Mesenchymal stem cell (in vitro differentiated cells and primary cell): ENCODE results near the gene TACSTD2.

Experiments
- DNase-seq: peaks from one replicate; pipeline ENCODE4 v3.0.0-alpha.2; 2013
- H2AFZ ChIP-seq: one replicate; pipeline ENCODE4 v1.6.1; 2013; ENCODE audit warnings: low read depth, mild to moderate bottlenecking, control low read depth, inconsistent platforms, low read length, moderate library complexity
- H2AK5ac ChIP-seq: 2 replicates; pipeline ENCODE4 v1.6.1; 2013; ENCODE audit warnings: low read length, moderate library complexity, mild to moderate bottlenecking, inconsistent platforms; ENCODE audit not compliant: severe bottlenecking
- H2BK120ac ChIP-seq: one replicate; pipeline ENCODE4 v1.6.1; 2013; ENCODE audit warnings: low read depth, mild to moderate bottlenecking, inconsistent platforms, low read length, moderate library complexity
- H2BK12ac ChIP-seq, 2 experiments: one replicate each; pipeline ENCODE4 v1.6.1; 2013; ENCODE audit warnings: inconsistent platforms in 2 of 2, low read length in 2 of 2, mild to moderate bottlenecking in 2 of 2, moderate library complexity in 2 of 2, control low read depth in 1 of 2
- H2BK15ac ChIP-seq: one replicate; pipeline ENCODE4 v1.6.1; 2013; ENCODE audit warnings: mild to moderate bottlenecking, low read depth, inconsistent platforms; ENCODE audit not compliant: poor library complexity, severe bottlenecking
- H2BK5ac ChIP-seq: 2 replicates; pipeline ENCODE4 v1.6.1; 2013; ENCODE audit warnings: low read depth, mild to moderate bottlenecking, low read length, control low read depth, inconsistent platforms; ENCODE audit not compliant: poor library complexity, severe bottlenecking
- H3K14ac ChIP-seq, 2 experiments: one replicate each; pipeline ENCODE4 v1.6.1; 2013; ENCODE audit warnings: inconsistent platforms in 2 of 2, low read length in 2 of 2, control low read depth in 1 of 2, mild to moderate bottlenecking in 1 of 2, moderate library complexity in 1 of 2
- H3K18ac ChIP-seq, 2 experiments: one replicate each; pipeline ENCODE4 v1.6.1; 2013; ENCODE audit warnings: inconsistent platforms in 2 of 2, low read length in 2 of 2, control low read depth in 1 of 2, low read depth in 1 of 2, mild to moderate bottlenecking in 1 of 2
- H3K23ac ChIP-seq, 2 experiments: one replicate each; pipeline ENCODE4 v1.6.1; 2013; ENCODE audit warnings: inconsistent platforms in 2 of 2, low read length in 2 of 2, mild to moderate bottlenecking in 2 of 2, moderate library complexity in 2 of 2, control low read depth in 1 of 2
- H3K27ac ChIP-seq: 2 replicates; pipeline ENCODE4 v1.5.1; 2013; ENCODE audit warnings: mild to moderate bottlenecking, moderate library complexity, low read length, control low read depth, inconsistent platforms; ENCODE audit not compliant: poor library complexity, severe bottlenecking
- H3K27me3 ChIP-seq, 2 experiments: 2 replicates each; pipeline versions ENCODE4 v1.6.1 to v1.7.0; 2013; ENCODE audit warnings: low read length in 2 of 2, mild to moderate bottlenecking in 2 of 2, moderate library complexity in 2 of 2, control low read depth in 1 of 2, inconsistent platforms in 1 of 2; ENCODE audit not compliant: control insufficient read depth in 1 of 2, insufficient read depth in 1 of 2
- H3K36me3 ChIP-seq, 2 experiments: 2 replicates each; pipeline versions ENCODE4 v1.6.1 to v1.7.0; 2013; ENCODE audit warnings: low read length in 2 of 2, control low read depth in 1 of 2, inconsistent platforms in 1 of 2, low read depth in 1 of 2, mild to moderate bottlenecking in 1 of 2; ENCODE audit not compliant: insufficient read depth in 2 of 2, control insufficient read depth in 1 of 2
- H3K4ac ChIP-seq, 2 experiments: one replicate each; pipeline ENCODE4 v1.6.1; 2013; ENCODE audit warnings: inconsistent platforms in 2 of 2, low read length in 2 of 2, mild to moderate bottlenecking in 2 of 2, moderate library complexity in 2 of 2, control low read depth in 1 of 2, low read depth in 1 of 2
- H3K4me1 ChIP-seq: 2 replicates; pipeline ENCODE4 v1.6.1; 2013; ENCODE audit warnings: low read depth, low read length, control low read depth; ENCODE audit not compliant: control insufficient read depth, insufficient read depth
- H3K4me2 ChIP-seq: 2 replicates; pipeline ENCODE4 v1.6.1; 2013; ENCODE audit warnings: low read length, mild to moderate bottlenecking, inconsistent platforms; ENCODE audit not compliant: poor library complexity, severe bottlenecking
- H3K4me3 ChIP-seq, 2 experiments: 2 replicates each; pipeline versions ENCODE4 v1.5.1 to v1.7.0; 2013; ENCODE audit warnings: low read length in 2 of 2, mild to moderate bottlenecking in 2 of 2, control low read depth in 1 of 2, low read depth in 1 of 2; ENCODE audit not compliant: insufficient read depth in 1 of 2
- H3K79me1 ChIP-seq: replicated peaks from 2 replicates; pipeline ENCODE4 v1.6.1; 2013; ENCODE audit warnings: mild to moderate bottlenecking, control low read depth, low read length, inconsistent platforms; ENCODE audit not compliant: poor library complexity, severe bottlenecking
- H3K9ac ChIP-seq: 2 replicates; pipeline ENCODE4 v1.7.0; 2013; ENCODE audit warnings: mild to moderate bottlenecking, low read length, moderate library complexity
- H3K9me3 ChIP-seq: 2 replicates; pipeline ENCODE4 v1.7.0; 2013; ENCODE audit warnings: mild to moderate bottlenecking, low read length; ENCODE audit not compliant: control insufficient read depth
- H4K8ac ChIP-seq: one replicate; pipeline ENCODE4 v1.6.1; 2013; ENCODE audit warnings: inconsistent platforms, mild to moderate bottlenecking, low read length, moderate library complexity
- H4K91ac ChIP-seq: one replicate; pipeline ENCODE4 v1.6.1; 2013; ENCODE audit warnings: mild to moderate bottlenecking, low read length, inconsistent platforms
- WGBS: methylation state at CpG from one replicate; pipeline ENCODE4 v1.1.7; 2013; ENCODE audit warnings: mixed read lengths; 5-methylcytosine and 5-hydroxymethylcytosine counted together

Gene TACSTD2

DNA sequence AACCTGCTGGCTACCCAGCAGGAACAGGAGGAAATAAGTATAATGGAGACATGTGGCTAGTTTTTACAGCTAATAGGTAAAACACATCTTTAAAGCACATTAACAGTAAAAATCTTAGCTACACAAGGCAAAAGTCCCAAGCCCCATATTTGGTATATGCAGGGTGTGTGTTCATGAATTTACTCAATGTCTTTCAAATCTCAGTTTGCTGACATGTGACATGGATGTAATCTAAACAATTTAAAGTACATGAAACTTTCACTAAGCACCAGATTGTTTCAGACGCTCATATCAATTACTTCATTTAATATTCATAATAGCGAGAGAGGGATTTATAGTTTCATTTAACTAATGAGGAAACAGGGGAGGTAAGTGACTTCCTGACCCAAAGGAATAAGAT lies 3.9 kb downstream of the TACSTD2 start:
- Histone ChIP-seq H2BK120ac (no peak overlapping the region), H3K4me3 (no peak overlapping the region), H3K14ac (no peak overlapping the region), H4K8ac (no peak overlapping the region), H3K23ac (no peak overlapping the region), H2BK12ac (no peak overlapping the region), H3K36me3 (peaks cover 0 to 6% of the 10 kb centered on the region in 2 experiments), H3K4ac (no peak overlapping the region), H4K91ac (no peak overlapping the region), H3K9ac (no peak overlapping the region), H2AFZ (no peak overlapping the region), H3K9me3 (no peaks in the 10 kb centered on the region), H3K27ac (no peak overlapping the region), H3K18ac (no peak overlapping the region), H2AK5ac (no peak overlapping the region), H3K79me1 (no peaks in the 10 kb centered on the region), H3K27me3 (peaks cover 0 to 60% of the 10 kb centered on the region in 2 experiments), H3K4me2 (no peak overlapping the region), H2BK5ac (no peak overlapping the region), H2BK15ac (no peak overlapping the region), H3K4me1 (peaks cover 8% of the 10 kb centered on the region)
- DNase-seq, result no peak
- WGBS, result 90% methylated on average over 1 of the region's 2 CpGs

DNA sequence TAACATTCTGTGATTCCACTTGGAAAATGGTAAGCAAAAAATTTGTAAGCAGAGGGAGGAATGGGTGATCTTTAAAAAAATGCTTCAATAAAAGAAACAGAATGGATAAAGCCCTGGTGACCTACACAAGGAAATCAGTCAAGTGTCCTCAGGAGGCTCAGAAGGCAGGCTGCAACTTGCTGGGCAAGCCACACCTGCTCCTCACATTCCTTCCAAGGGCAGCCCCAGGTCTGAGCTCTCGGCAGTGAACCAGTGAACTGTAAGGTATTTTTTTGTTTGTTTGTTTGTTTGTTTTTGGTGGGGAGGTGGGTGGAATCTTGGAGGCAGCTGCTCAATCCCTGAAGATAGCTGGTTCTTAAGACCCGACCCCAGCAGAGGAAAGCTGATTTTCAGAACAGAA lies 4.4 kb downstream of the TACSTD2 start:
- H4K8ac ChIP-seq, result no peak overlapping the region
- H3K4me3 ChIP-seq, result no peak overlapping the region
- no peak overlapping the region for H3K27ac ChIP-seq
- peaks cover 0 to 60% of the 10 kb centered on the region in 2 experiments for H3K27me3 ChIP-seq
- H3K9me3 ChIP-seq, result no peaks in the 10 kb centered on the region
- H2BK12ac ChIP-seq, result no peak overlapping the region
- DNase-seq, result no peak
- no peak overlapping the region for H3K23ac ChIP-seq
- no peak overlapping the region for H2BK5ac ChIP-seq
- 66% methylated on average over 2 of the region's 2 CpGs for WGBS
- no peak overlapping the region for H3K4ac ChIP-seq
- H3K18ac ChIP-seq, result no peak overlapping the region
- H3K4me2 ChIP-seq, result no peak overlapping the region
- no peak overlapping the region for H2BK15ac ChIP-seq
- no peaks in the 10 kb centered on the region for H3K79me1 ChIP-seq
- no peak overlapping the region for H2AK5ac ChIP-seq
- H2BK120ac ChIP-seq, result no peak overlapping the region
- H2AFZ ChIP-seq, result no peak overlapping the region
- H3K4me1 ChIP-seq, result peaks cover 8% of the 10 kb centered on the region
- no peak overlapping the region for H4K91ac ChIP-seq
- H3K36me3 ChIP-seq, result peaks cover 0 to 6% of the 10 kb centered on the region in 2 experiments
- H3K14ac ChIP-seq, result no peak overlapping the region
- H3K9ac ChIP-seq, result no peak overlapping the region

DNA sequence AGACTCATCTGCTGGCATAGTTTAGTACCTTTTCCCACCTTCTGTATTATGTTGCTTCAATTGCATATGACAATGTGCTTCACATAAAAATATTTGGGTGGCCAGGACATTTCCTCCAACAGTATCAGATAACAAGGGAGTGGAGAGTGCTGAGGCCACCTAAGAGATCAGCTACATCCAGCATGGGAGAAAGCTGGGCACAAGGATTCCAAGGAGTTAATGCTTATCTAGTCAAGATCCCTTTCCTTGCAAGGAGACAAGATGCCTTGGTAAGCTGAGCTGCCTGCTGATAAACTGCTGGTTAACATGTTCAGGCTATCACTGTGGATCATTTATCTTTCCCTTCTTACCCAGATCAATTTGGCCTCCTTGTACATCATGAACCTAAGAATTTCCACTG lies 5.4 kb downstream of the TACSTD2 start:
- H2AK5ac ChIP-seq, result no peak overlapping the region
- H3K9me3 ChIP-seq, result no peaks in the 10 kb centered on the region
- DNase-seq, result no peak
- H3K4me3 ChIP-seq, result no peak overlapping the region
- no peak overlapping the region for H2BK120ac ChIP-seq
- no peak overlapping the region for H4K91ac ChIP-seq
- H3K18ac ChIP-seq, result no peak overlapping the region
- no peak overlapping the region for H4K8ac ChIP-seq
- H3K36me3 ChIP-seq, result peaks cover 0 to 3% of the 10 kb centered on the region in 2 experiments
- no peak overlapping the region for H3K14ac ChIP-seq
- H3K27ac ChIP-seq, result no peak overlapping the region
- no peak overlapping the region for H3K4me2 ChIP-seq
- no peak overlapping the region for H3K23ac ChIP-seq
- H2BK15ac ChIP-seq, result no peak overlapping the region
- peaks cover 4% of the 10 kb centered on the region for H3K4me1 ChIP-seq
- no peaks in the 10 kb centered on the region for H3K79me1 ChIP-seq
- H2BK12ac ChIP-seq, result no peak overlapping the region
- H3K4ac ChIP-seq, result no peak overlapping the region
- peaks cover 0 to 52% of the 10 kb centered on the region in 2 experiments for H3K27me3 ChIP-seq
- H3K9ac ChIP-seq, result no peak overlapping the region
- no peak overlapping the region for H2BK5ac ChIP-seq
- H2AFZ ChIP-seq, result no peak overlapping the region

DNA sequence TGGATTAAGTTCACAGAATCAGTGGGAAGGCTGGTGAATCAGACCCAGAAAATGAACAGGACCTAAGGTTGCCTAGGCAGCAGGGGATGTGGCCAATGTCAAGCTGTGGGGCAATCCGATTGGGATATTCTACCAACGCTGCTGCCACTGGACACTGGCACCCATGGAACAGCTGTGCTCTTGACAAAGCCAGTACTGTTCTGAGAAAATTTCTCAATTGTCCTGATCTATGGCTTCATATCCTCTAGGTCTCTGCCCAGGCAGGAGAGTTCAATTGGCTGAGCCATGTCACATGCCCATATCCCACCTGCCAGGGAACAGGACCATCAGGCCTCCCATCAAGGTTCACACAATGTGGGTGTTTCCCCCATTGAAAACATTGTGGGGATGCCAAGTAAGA lies 6.2 kb downstream of the TACSTD2 start:
- WGBS, result 87% methylated on average over 2 of the region's 2 CpGs
- Histone ChIP-seq H3K23ac (no peak overlapping the region), H3K36me3 (no peaks in the 10 kb centered on the region), H3K27ac (no peak overlapping the region), H3K14ac (no peak overlapping the region), H3K4me3 (no peak overlapping the region), H2BK5ac (no peak overlapping the region), H3K18ac (no peak overlapping the region), H4K91ac (no peak overlapping the region), H3K9ac (no peak overlapping the region), H3K4ac (no peak overlapping the region), H3K9me3 (no peaks in the 10 kb centered on the region), H2BK120ac (no peak overlapping the region), H2AK5ac (no peak overlapping the region), H4K8ac (no peak overlapping the region), H2BK12ac (no peak overlapping the region), H2AFZ (no peak overlapping the region), H3K79me1 (no peaks in the 10 kb centered on the region), H3K27me3 (peaks cover 0 to 44% of the 10 kb centered on the region in 2 experiments), H2BK15ac (no peak overlapping the region), H3K4me1 (peaks cover 3% of the 10 kb centered on the region), H3K4me2 (no peak overlapping the region)
- no peak for DNase-seq
